HG03039 (cell line): Measurements from ENCODE around the gene KDM6B.

Experiments used
- ATAC-seq: cut with Tn5 transposase; IDR thresholded peaks from one replicate; pipeline ENCODE4 v1.9.1; 2021; ENCODE audit warnings: mild to moderate bottlenecking, moderate library complexity; ENCODE audit not compliant: unreplicated experiment

KDM6B gene

DNA sequence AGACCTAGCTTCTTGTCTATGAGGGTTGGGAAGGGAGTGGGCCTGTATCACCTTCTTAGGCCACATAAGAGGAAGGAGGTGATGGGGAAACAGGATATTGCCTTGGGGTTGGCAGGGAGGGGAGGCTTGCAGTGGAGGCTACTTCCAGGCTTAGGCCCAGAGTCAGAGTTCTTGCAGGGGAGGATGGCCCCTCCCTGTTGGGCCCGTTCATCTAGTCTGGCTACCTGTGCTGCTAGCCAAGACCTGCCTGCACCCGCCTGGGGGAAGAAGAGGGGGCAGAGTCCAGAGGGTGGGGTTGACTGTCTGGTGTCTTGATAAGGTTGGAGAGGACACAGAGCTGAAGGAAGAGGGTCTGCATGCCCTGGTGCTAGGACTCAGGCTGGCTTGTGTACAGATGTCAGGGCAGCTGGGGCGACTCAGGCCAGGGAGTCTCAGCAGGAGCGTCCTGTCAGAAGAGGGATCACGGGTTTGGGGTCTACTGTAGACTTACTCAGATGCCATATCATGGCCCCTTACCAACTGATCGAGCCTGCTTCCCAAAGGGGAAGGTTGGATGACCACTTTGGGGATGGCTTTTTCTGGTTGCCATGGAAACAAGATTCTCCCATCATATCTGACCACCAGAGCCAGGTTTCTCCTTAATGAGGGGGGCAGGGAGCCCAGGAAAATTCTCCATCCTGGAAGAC lies 5.3 kb downstream of the KDM6B start:
- ATAC-seq, result no peak

- no peak for ATAC-seq
Observed at GRCh38 chr17:7839876-7840261, 5.9 kb downstream of the KDM6B start.

GRCh38 chr17:7840441-7840840 lies 6.4 kb downstream of the KDM6B start:
- no peak for ATAC-seq

GRCh38 chr17:7840875-7841274 lies 6.9 kb downstream of the KDM6B start:
- no peak for ATAC-seq

GRCh38 chr17:7841396-7841914 lies 7.4 kb downstream of the KDM6B start:
- peak; percentile 8 for ATAC-seq

DNA sequence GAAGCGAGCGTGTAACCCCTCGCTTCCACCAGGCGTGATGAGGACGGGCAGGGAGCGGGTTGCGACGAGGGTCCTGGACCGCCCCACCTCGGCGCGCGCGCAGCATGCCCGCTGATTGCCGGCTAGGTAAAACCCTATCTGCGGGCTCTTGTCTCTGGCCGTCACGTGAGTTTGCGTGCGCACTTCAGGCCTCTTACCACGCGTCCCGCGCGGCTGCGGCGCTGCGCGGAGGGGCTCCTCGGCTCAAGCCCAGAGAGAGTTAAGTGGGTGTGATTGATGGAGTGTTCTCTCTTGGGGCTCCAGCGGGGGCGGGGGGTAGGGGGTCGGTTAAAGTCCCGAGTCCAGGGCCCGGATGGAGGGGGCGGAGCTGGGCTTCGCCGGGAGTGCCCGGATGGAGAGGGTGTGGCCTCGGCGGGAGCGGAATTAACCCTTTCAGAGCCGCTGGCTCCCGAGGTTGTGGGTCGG lies 7.9 kb downstream of the KDM6B start:
- ATAC-seq, result peak; percentile 24

DNA sequence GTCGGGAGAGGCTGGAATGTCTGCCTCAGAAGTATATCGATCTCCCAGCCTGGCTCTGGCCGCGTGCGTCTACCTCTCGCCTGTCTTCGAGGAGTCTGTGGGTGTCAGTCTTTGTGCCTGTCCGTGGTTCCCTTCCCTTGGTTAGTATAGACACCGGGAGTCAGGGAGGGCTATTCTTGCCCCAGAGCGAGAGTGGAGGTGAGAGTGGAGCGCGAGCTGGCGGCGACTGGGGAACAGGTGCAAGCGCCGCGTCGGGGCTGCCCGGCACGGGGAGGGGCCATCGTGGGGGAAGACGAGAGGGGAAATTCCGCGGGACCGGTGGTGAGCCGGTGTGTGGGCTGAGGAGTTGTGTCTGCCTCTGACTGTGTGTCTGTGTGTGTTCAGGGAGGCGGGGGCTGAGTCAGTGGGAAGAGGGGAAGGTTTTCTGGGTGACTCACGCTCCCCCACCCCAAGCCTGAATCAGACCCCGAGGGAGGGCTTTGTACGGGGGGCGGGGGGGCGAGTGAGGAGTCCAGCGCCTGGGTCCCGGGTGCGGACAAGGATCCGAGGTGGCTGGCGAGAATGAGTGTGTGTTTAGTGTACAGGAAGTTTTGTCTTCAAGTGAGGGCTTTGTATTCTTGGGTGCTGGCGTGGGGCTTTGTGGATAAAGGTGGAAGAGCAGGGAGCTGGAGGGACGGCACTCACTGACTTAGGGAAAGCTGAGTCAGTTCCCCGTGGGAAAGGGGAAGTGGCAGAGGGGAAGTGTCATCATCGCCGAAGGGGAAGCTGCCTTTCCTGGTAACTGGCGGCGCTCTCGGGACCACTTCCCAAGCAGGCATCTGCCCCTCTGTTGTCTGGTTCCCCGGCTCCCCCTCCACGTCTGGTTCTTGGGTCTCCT lies 8.6 kb downstream of the KDM6B start:
- peak; percentile 25 for ATAC-seq

- no peak for ATAC-seq
Observed at GRCh38 chr17:7843257-7843535, 9.2 kb downstream of the KDM6B start.

DNA sequence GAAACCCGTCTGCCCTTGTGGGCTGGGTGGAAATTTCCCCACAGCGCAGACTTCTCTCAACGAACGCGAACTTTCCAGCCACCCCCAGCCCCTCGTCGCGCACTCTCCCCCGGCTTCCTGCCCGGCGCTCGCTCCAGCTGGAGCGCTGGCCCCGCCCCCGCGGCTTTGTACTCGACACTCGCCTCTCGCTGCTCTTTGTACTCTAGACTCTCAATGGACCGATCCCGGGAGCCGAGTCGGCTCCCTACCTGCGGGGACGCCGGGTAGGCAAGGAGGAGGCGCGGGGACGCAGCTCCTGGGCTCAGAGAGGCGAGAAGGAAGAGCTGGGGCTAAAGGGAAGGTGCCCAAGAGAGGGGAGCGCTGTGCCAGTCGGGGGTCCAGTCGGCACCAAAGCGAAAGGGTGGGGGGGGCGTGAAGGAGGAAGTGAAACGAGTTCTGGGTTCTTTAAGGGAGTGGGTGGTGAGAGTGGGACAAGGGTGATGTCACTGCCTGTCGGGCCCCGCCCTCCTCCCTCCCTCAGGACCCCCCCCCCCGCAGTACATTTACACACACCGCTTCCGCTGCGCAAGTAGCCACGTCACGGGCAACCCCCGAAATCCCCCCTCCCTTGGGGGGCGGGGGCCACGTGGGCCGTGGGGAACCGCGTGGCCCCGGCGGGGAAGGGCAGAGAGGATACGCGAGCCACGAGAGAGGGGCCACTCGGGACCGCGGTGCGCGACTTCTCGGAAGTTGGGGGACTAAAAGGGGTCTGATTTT lies 9.7 kb downstream of the KDM6B start:
- no peak for ATAC-seq

DNA sequence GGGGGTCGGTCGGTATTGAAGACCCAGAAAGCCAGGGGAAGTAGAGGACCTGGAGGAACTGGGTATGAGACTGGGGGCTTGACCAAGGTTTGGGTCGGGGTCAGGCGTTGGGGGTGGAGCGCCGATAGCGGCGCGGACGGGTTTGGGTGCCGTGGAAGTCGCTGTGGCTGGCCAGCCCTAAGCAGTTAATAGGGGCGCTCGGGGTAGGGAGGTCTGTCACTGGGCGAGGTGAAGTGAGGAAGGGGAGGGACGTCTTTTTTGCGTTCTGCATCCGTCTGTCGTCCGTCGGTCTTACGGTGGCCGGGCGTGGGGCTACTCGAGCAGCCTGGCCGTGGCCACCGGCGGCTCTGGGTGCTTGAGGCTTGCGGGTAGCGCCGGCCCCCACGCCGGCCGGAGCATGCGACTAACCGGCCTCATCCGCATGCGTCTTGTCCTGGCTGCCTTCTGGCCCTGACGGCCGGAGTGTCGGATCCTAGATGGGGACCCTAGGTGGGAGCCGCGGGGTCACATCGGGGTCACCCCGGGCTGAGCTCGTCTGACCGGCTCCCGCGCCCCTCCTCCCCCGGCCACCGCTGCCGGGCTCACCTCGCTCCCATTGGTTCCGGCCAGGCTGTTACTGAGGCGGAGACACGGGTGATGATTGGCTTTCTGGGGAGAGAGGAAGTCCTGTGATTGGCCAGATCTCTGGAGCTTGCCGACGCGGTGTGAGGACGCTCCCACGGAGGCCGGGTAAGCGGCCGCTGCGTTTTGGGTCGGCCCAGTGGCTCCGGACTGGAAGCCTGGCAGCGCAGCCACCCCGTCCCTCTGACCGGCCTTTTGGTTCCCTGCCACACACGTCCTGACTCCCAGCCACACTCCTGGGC lies 10.5 kb downstream of the KDM6B start:
- peak; percentile 28 for ATAC-seq

DNA sequence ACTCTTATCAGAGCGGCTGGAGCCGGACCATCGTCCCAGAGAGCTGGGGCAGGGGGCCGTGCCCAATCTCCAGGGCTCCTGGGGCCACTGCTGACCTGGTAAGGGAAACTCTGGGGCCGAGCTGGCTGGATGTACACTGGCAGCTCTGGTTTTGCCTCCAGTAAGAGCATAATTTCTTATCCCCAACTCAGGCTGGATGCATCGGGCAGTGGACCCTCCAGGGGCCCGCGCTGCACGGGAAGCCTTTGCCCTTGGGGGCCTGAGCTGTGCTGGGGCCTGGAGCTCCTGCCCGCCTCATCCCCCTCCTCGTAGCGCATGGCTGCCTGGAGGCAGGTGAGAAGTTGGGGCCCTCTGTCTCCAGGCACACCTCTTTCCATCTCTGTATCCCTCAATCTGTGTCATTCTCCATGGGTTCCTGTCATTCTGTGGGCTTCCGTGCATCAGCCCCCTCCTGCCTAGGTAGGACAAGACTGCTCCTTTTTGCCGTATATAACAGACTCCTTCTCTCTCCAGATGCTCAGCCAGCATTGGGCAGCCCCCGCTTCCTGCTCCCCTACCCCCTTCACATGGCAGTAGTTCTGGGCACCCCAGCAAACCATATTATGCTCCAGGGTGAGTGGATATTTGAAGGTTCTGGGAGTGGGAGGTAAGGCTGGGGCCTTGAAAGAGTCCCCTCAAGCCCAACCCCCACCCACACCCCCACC lies 11.5 kb downstream of the KDM6B start:
- no peak for ATAC-seq

DNA sequence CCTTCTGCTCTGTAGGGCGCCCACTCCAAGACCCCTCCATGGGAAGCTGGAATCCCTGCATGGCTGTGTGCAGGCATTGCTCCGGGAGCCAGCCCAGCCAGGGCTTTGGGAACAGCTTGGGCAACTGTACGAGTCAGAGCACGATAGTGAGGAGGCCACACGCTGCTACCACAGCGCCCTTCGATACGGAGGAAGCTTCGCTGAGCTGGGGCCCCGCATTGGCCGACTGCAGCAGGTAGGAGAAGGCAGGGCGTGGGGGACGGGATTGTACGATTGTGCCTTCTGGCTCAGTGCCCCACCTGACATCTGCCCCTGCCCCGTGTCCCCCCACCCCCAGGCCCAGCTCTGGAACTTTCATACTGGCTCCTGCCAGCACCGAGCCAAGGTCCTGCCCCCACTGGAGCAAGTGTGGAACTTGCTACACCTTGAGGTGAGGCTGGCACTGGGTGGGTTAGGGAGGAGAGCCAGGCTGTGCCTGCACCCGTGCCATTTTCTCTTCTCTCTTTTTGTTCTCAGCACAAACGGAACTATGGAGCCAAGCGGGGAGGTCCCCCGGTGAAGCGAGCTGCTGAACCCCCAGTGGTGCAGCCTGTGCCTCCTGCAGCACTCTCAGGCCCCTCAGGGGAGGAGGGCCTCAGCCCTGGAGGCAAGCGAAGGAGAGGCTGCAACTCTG lies 12.2 kb downstream of the KDM6B start:
- ATAC-seq, result no peak

DNA sequence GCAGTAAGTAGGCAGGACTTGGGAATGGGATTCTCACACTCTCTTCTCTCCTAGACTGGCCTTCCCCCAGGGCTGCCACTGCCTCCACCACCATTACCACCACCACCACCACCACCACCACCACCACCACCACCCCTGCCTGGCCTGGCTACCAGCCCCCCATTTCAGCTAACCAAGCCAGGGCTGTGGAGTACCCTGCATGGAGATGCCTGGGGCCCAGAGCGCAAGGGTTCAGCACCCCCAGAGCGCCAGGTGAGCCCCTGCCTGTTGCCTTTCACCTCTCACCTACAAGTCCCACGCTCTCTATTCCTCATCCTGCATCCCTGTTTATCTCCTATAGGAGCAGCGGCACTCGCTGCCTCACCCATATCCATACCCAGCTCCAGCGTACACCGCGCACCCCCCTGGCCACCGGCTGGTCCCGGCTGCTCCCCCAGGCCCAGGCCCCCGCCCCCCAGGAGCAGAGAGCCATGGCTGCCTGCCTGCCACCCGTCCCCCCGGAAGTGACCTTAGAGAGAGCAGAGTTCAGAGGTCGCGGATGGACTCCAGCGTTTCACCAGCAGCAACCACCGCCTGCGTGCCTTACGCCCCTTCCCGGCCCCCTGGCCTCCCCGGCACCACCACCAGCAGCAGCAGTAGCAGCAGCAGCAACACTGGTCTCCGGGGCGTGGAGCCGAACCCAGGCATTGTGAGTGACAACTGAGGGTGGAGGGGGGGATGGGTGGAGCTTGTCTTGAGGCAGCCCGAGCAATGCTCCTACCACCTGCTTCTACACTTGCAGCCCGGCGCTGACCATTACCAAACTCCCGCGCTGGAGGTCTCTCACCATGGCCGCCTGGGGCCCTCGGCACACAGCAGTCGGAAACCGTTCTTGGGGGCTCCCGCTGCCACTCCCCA lies 13.0 kb downstream of the KDM6B start:
- no peak for ATAC-seq

GRCh38 chr17:7848131-7848579 lies 14.1 kb downstream of the KDM6B start:
- ATAC-seq, result no peak

DNA sequence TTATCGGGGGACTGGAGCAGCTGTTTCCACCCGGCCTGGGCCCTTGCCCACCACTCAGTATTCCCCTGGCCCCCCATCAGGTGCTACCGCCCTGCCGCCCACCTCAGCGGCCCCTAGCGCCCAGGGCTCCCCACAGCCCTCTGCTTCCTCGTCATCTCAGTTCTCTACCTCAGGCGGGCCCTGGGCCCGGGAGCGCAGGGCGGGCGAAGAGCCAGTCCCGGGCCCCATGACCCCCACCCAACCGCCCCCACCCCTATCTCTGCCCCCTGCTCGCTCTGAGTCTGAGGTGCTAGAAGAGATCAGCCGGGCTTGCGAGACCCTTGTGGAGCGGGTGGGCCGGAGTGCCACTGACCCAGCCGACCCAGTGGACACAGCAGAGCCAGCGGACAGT lies 14.7 kb downstream of the KDM6B start:
- no peak for ATAC-seq

DNA sequence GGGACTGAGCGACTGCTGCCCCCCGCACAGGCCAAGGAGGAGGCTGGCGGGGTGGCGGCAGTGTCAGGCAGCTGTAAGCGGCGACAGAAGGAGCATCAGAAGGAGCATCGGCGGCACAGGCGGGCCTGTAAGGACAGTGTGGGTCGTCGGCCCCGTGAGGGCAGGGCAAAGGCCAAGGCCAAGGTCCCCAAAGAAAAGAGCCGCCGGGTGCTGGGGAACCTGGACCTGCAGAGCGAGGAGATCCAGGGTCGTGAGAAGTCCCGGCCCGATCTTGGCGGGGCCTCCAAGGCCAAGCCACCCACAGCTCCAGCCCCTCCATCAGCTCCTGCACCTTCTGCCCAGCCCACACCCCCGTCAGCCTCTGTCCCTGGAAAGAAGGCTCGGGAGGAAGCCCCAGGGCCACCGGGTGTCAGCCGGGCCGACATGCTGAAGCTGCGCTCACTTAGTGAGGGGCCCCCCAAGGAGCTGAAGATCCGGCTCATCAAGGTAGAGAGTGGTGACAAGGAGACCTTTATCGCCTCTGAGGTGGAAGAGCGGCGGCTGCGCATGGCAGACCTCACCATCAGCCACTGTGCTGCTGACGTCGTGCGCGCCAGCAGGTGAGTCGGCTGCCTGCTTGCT lies 15.2 kb downstream of the KDM6B start:
- no peak for ATAC-seq

DNA sequence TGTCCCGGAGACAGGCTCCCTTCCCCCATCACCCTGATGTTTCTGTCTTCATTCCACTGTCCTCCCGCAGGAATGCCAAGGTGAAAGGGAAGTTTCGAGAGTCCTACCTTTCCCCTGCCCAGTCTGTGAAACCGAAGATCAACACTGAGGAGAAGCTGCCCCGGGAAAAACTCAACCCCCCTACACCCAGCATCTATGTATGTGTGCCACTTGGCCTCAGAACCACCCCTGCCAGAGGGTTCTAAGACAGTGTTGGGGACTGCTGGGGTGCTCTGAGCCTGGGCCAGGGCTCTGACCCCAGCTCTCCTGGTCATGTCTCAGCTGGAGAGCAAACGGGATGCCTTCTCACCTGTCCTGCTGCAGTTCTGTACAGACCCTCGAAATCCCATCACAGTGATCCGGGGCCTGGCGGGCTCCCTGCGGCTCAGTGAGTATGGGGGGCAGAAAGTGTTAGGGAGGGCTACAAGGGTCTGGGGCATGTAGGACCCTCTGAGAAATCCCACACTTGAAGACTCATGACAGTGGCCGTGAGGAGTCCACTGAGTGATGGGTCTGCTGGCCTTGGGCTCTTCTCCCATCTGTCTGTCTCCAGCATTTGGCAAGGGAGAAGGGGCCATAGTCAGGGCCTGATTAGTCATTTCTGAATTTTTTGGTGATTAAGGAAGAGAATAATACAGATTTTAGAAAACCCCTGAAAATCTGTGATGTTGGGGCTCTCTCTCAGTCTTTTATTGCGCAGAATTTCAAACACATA lies 15.9 kb downstream of the KDM6B start:
- no peak for ATAC-seq
